OCI-LY7 (cell line): Measurements from ENCODE around the gene MRPS27. TPM values are rescaled to one million over a fixed set of nuclear protein-coding genes. Genes with fewer than 3 reads are reported as not detected.

Experiments
- BruUV-seq: library from RNA; stranded (reverse); fragments of 400-500 nt; replicated peaks from 2 replicates; lab custom pipeline; 2021; lab: Mats Ljungman, UMichigan
- CTCF ChIA-PET: fragments of 300-600 bp; sonication (Branson Sonifier 250); formaldehyde crosslinking; loops from one replicate; lab custom pipeline; 2022; ENCODE audit warnings: antibody characterized with exemption; ENCODE audit not compliant: unreplicated experiment; lab: Charles Lee
- POLR2A ChIA-PET: fragments of 300-600 bp; sonication (Branson Sonifier 250); formaldehyde crosslinking; loops from one replicate; lab custom pipeline; 2022; ENCODE audit warnings: antibody characterized with exemption; lab: Charles Lee
- DNase-seq: peaks from one replicate; pipeline ENCODE4 v3.0.0-alpha.2; 2015; ENCODE audit warnings: low spot score
- H2AFZ ChIP-seq: fragments of 200-600 bp; sonication (generic), shearing (Covaris generic); 2 replicates; pipeline ENCODE4 v1.6.1; 2014; ENCODE audit warnings: mild to moderate bottlenecking, antibody characterized with exemption, low read length, moderate library complexity
- H3K27ac ChIP-seq: fragments of 200-600 bp; sonication (generic); 2 replicates; pipeline ENCODE4 v1.5.1; 2014; ENCODE audit warnings: mixed run types, low read depth, mild to moderate bottlenecking, moderate library complexity, low read length, inconsistent platforms; ENCODE audit not compliant: poor library complexity, severe bottlenecking
- H3K36me3 ChIP-seq: fragments of 200-600 bp; sonication (generic); 2 replicates; pipeline ENCODE4 v1.6.1; 2014; ENCODE audit warnings: mild to moderate bottlenecking, antibody characterized with exemption, low read length, moderate library complexity, mixed read lengths; ENCODE audit not compliant: insufficient read depth
- H3K4me1 ChIP-seq: fragments of 200-600 bp; sonication (generic); 2 replicates; pipeline ENCODE4 v1.5.1; 2014; ENCODE audit warnings: mild to moderate bottlenecking, low read length; ENCODE audit not compliant: insufficient read depth, poor library complexity, severe bottlenecking
- H3K4me2 ChIP-seq: fragments of 200-600 bp; sonication (generic); 2 replicates; pipeline ENCODE4 v1.6.1; 2014; ENCODE audit warnings: mild to moderate bottlenecking, low read length
- H3K4me3 ChIP-seq: fragments of 200-600 bp; sonication (generic); 2 replicates; pipeline ENCODE4 v1.5.1; 2014; ENCODE audit warnings: mild to moderate bottlenecking, low read depth, low read length; ENCODE audit not compliant: poor library complexity, severe bottlenecking
- H3K79me2 ChIP-seq: fragments of 200-600 bp; sonication (generic); 2 replicates; pipeline ENCODE4 v1.6.1; 2016; ENCODE audit warnings: low read depth, mild to moderate bottlenecking, low read length, moderate library complexity, mixed read lengths; ENCODE audit not compliant: insufficient read depth
- H3K9me2 ChIP-seq: fragments of 200-600 bp; sonication (generic); 2 replicates; pipeline ENCODE4 v1.6.1; 2016; ENCODE audit warnings: mild to moderate bottlenecking, low read length, mixed read lengths; ENCODE audit not compliant: insufficient read depth
- H3K9me3 ChIP-seq: fragments of 200-600 bp; sonication (generic); 2 replicates; pipeline ENCODE4 v1.6.1; 2014; ENCODE audit warnings: mild to moderate bottlenecking, mixed run types, low read length, mixed read lengths
- H4K20me1 ChIP-seq: fragments of 200-600 bp; sonication (generic); 2 replicates; pipeline ENCODE4 v1.6.1; 2014; ENCODE audit warnings: mild to moderate bottlenecking, antibody characterized with exemption, low read length, moderate library complexity, mixed read lengths; ENCODE audit not compliant: insufficient read depth
- EZH2phosphoT487 ChIP-seq: fragments of 200-600 bp; sonication (generic); IDR thresholded peaks from 2 replicates; pipeline ENCODE4 v1.6.1; 2018; ENCODE audit warnings: low read depth, borderline replicate concordance, mild to moderate bottlenecking, mixed run types, antibody characterized with exemption, low read length, moderate library complexity, mixed read lengths
- intact Hi-C: fragments of 100-400 bp; cut with micrococcal nuclease; formaldehyde crosslinking; loops from one replicate; pipeline ENCODE4 v1.10.0; 2022; ENCODE audit not compliant: unreplicated experiment
- total RNA-seq, 2 experiments: library from RNA; depleted of rRNA in 1 of 2; stranded (reverse); fragments of >200 nt in 1 of 2; shearing (Covaris generic) in 1 of 2; gene quantifications; 2 replicates each; pipeline ENCODE4 v1.2.3, GENCODE V29; 2014 to 2022
- TF ChIP-seq, protein P1 (sequence below): fragments of 200-600 bp; sonication (generic); conservative IDR thresholded peaks from 2 replicates; pipeline ENCODE4 v1.5.1; 2014; ENCODE audit warnings: mild to moderate bottlenecking, antibody characterized with exemption, low read length, moderate library complexity, mixed read lengths

MRPS27 gene
- total RNA-seq, 2 experiments from 2014 or later, result 62.6 to 70.9 TPM

DNA sequence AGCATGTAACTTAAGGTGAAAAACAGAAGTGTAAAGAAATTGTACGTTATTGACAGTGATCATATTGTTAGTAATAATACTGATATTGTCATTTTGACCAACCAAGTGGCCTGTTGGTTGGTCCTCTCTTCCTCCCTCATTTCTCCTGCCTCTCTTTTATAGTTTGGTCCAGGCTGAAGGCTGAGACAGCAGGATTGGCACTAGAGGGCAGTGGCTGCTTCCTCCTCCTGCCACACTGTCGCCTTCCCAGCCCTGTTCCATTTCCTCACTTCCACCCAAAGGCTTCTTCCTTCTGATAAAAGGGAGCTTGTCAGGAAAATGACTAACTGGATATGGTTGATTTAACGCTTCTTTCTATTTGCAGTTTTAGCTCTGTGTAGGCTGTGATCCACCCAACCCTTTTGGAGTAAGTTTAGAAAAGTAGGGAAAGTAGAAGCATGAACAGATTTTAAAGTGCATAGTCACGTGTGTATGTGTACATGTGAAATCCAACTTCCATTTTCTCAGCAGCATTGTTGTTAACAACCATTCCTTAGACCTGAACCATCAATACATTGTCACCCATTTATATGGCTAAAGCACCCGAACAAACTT, 35.8 kb upstream of the MRPS27 start:
- H3K27ac ChIP-seq, result no peak overlapping the region
- H4K20me1 ChIP-seq, result no peaks in the 10 kb centered on the region
- ChIA-PET POLR2A (no interaction called here), CTCF (no interaction called here)
- TF ChIP-seq EZH2phosphoT487, result no peak
- TF ChIP-seq, protein P1, sequence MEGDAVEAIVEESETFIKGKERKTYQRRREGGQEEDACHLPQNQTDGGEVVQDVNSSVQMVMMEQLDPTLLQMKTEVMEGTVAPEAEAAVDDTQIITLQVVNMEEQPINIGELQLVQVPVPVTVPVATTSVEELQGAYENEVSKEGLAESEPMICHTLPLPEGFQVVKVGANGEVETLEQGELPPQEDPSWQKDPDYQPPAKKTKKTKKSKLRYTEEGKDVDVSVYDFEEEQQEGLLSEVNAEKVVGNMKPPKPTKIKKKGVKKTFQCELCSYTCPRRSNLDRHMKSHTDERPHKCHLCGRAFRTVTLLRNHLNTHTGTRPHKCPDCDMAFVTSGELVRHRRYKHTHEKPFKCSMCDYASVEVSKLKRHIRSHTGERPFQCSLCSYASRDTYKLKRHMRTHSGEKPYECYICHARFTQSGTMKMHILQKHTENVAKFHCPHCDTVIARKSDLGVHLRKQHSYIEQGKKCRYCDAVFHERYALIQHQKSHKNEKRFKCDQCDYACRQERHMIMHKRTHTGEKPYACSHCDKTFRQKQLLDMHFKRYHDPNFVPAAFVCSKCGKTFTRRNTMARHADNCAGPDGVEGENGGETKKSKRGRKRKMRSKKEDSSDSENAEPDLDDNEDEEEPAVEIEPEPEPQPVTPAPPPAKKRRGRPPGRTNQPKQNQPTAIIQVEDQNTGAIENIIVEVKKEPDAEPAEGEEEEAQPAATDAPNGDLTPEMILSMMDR, result peak; percentile 45; the same call in 1 of the 2 replicates
- no peaks in the 10 kb centered on the region for H3K9me3 ChIP-seq
- no peak overlapping the region for H2AFZ ChIP-seq
- H3K4me2 ChIP-seq, result no peak overlapping the region
- no peak for DNase-seq
- no peaks in the 10 kb centered on the region for H3K79me2 ChIP-seq
- no peaks in the 10 kb centered on the region for H3K4me1 ChIP-seq
- intact Hi-C loops, result no loop called here
- H3K36me3 ChIP-seq, result peaks cover 38% of the 10 kb centered on the region
- BruUV-seq, result no TSS peak
- H3K4me3 ChIP-seq, result no peak overlapping the region
- no peaks in the 10 kb centered on the region for H3K9me2 ChIP-seq

DNA sequence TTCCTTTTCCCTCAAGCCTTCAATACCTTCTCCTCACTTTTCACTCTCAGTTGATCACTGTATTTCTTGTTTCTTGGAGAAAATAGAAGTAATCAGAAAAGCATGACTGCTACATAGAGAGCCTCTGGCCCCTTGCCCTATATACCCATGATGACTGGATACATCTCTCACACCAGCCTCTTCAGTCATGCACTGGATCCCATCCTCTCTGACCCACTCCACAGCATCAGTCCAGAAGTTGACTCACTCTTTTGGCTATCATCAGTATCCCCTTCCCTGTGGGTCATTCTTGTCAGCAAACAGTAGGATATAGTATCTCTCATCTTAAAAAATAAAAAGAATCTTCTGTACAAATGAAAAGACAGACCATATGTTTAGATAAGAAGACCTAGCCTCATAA, 33.0 kb upstream of the MRPS27 start:
- Histone ChIP-seq H3K9me3 (no peaks in the 10 kb centered on the region), H4K20me1 (no peaks in the 10 kb centered on the region), H3K79me2 (no peaks in the 10 kb centered on the region), H3K9me2 (no peaks in the 10 kb centered on the region), H3K4me1 (peaks cover 17% of the 10 kb centered on the region), H2AFZ (no peak overlapping the region), H3K4me3 (no peak overlapping the region), H3K27ac (no peak overlapping the region), H3K4me2 (no peak overlapping the region), H3K36me3 (peaks cover 30% of the 10 kb centered on the region)
- TF ChIP-seq EZH2phosphoT487, result no peak
- TF ChIP-seq, protein P1, result no peak
- POLR2A ChIA-PET, result no interaction called here
- intact Hi-C loops, result no loop called here
- no peak for DNase-seq
- BruUV-seq, result TSS peak; percentile 8
- CTCF ChIA-PET, result no interaction called here

GRCh38 chr5:72352616-72353015, 32.6 kb upstream of the MRPS27 start:
- Histone ChIP-seq H4K20me1 (no peaks in the 10 kb centered on the region), H3K27ac (no peak overlapping the region), H3K36me3 (peaks cover 26% of the 10 kb centered on the region), H2AFZ (no peak overlapping the region), H3K9me2 (no peaks in the 10 kb centered on the region), H3K4me2 (no peak overlapping the region), H3K4me1 (peaks cover 17% of the 10 kb centered on the region), H3K9me3 (no peaks in the 10 kb centered on the region), H3K79me2 (no peaks in the 10 kb centered on the region), H3K4me3 (no peak overlapping the region)
- no TSS peak for BruUV-seq
- ChIA-PET POLR2A (no interaction called here), CTCF (no interaction called here)
- DNase-seq, result no peak
- TF ChIP-seq EZH2phosphoT487, result no peak
- TF ChIP-seq, protein P1, result no peak
- intact Hi-C loops, result no loop called here
